ENCODE results near the gene ADAM12. TPM values are rescaled to one million over a fixed set of nuclear protein-coding genes. Genes with fewer than 3 reads are reported as not detected.
A peak's percentile ranks its signal among the peaks of the same experiment; 100 is the strongest.

The ADAM12 gene
- total and polyA plus RNA-seq, 2 experiments from 2014 or later = 0.13 to 0.87 TPM

DNA sequence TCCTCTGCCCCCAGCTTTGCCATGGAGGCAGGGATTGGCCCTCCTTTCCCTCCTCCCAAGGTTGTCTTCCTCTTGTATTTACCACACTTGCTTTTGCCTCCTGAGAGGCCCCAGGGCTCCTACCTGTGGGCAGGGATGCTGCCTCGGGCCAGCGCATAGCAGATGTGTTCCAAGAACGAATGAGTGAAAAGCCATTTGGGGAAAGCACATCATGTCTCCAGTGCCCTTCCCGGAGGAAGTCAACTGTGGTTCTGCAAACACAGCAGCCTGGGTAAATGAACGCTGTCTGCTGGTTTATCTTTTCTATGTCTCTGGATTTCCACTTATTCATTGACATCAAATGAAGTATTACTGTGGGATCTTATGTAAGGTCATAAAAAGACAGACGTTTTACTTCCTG lies 330.2 kb downstream of the ADAM12 start (continued):
- TF ChIP-seq, protein P1, sequence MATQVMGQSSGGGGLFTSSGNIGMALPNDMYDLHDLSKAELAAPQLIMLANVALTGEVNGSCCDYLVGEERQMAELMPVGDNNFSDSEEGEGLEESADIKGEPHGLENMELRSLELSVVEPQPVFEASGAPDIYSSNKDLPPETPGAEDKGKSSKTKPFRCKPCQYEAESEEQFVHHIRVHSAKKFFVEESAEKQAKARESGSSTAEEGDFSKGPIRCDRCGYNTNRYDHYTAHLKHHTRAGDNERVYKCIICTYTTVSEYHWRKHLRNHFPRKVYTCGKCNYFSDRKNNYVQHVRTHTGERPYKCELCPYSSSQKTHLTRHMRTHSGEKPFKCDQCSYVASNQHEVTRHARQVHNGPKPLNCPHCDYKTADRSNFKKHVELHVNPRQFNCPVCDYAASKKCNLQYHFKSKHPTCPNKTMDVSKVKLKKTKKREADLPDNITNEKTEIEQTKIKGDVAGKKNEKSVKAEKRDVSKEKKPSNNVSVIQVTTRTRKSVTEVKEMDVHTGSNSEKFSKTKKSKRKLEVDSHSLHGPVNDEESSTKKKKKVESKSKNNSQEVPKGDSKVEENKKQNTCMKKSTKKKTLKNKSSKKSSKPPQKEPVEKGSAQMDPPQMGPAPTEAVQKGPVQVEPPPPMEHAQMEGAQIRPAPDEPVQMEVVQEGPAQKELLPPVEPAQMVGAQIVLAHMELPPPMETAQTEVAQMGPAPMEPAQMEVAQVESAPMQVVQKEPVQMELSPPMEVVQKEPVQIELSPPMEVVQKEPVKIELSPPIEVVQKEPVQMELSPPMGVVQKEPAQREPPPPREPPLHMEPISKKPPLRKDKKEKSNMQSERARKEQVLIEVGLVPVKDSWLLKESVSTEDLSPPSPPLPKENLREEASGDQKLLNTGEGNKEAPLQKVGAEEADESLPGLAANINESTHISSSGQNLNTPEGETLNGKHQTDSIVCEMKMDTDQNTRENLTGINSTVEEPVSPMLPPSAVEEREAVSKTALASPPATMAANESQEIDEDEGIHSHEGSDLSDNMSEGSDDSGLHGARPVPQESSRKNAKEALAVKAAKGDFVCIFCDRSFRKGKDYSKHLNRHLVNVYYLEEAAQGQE (IDR thresholded peaks at IDR 0.05; ENCODE audit: unreplicated experiment) = no peak
- TF ChIP-seq, protein P2, sequence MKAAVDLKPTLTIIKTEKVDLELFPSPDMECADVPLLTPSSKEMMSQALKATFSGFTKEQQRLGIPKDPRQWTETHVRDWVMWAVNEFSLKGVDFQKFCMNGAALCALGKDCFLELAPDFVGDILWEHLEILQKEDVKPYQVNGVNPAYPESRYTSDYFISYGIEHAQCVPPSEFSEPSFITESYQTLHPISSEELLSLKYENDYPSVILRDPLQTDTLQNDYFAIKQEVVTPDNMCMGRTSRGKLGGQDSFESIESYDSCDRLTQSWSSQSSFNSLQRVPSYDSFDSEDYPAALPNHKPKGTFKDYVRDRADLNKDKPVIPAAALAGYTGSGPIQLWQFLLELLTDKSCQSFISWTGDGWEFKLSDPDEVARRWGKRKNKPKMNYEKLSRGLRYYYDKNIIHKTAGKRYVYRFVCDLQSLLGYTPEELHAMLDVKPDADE (IDR thresholded peaks at IDR 0.05) = no peak
- no peak for TF ChIP-seq JUNB (IDR thresholded peaks at IDR 0.05; ENCODE audit: unreplicated experiment)

DNA sequence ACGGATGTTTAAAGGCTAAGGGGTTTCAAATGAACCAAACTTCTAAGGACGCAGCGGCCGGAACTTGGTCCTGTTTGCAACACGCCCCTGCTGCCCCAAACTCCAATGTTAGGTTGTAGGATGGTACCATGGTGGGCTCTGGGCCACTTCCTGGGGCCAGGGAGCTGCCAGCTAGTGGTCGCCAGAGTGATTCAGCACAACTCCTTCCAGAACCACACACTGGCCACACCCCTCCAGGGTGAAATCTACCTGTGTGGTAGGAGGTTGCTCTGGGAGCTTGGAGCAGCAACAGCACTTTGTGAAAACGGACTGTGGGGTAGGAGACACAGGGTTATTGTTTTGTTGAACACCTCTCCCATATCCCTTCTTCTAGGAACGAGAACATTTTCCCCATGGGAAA lies 330.8 kb downstream of the ADAM12 start:
- no peaks in the 10 kb centered on the region; the same call in 2 of the 3 replicates for H3K36me3 Mint-ChIP-seq (ENCODE audit: low read depth)
- Histone ChIP-seq H3K36me3 (ENCODE audit: insufficient read depth) (no peaks in the 10 kb centered on the region), H3F3A (replicated peaks; ENCODE audit: low read depth) (no peaks in the 10 kb centered on the region), H2AFZ (no peak overlapping the region), H4K20me1 (replicated peaks; ENCODE audit: insufficient read depth) (no peaks in the 10 kb centered on the region), H3K4me3 (no peak overlapping the region), H3K79me2 (replicated peaks; ENCODE audit: insufficient read depth) (no peaks in the 10 kb centered on the region), H3K27me3 (ENCODE audit: insufficient read depth) (no peaks in the 10 kb centered on the region), H3K9me2 (ENCODE audit: insufficient read depth) (no peaks in the 10 kb centered on the region), H3K4me1 (ENCODE audit: insufficient read depth) (no peaks in the 10 kb centered on the region), H3K27ac (ENCODE audit: low read depth) (no peak overlapping the region), H3K4me2 (no peak overlapping the region)
- no peak overlapping the region for H3K4me3 Mint-ChIP-seq
- no peaks in the 10 kb centered on the region for H3K9me3 Mint-ChIP-seq
- peaks cover 2% of the 10 kb centered on the region for H3K27me3 Mint-ChIP-seq (ENCODE audit: insufficient read depth, low read depth, poor library complexity)
- peaks cover 9% of the 10 kb centered on the region; the same call in 2 of the 3 replicates for H3K4me1 Mint-ChIP-seq
- H3K27ac Mint-ChIP-seq = no peak overlapping the region
- DNase-seq (ENCODE audit: low spot score) (no peak), ATAC-seq (peak; percentile 46; the same call in 2 of the 3 replicates)
- TF ChIP-seq, protein P3, sequence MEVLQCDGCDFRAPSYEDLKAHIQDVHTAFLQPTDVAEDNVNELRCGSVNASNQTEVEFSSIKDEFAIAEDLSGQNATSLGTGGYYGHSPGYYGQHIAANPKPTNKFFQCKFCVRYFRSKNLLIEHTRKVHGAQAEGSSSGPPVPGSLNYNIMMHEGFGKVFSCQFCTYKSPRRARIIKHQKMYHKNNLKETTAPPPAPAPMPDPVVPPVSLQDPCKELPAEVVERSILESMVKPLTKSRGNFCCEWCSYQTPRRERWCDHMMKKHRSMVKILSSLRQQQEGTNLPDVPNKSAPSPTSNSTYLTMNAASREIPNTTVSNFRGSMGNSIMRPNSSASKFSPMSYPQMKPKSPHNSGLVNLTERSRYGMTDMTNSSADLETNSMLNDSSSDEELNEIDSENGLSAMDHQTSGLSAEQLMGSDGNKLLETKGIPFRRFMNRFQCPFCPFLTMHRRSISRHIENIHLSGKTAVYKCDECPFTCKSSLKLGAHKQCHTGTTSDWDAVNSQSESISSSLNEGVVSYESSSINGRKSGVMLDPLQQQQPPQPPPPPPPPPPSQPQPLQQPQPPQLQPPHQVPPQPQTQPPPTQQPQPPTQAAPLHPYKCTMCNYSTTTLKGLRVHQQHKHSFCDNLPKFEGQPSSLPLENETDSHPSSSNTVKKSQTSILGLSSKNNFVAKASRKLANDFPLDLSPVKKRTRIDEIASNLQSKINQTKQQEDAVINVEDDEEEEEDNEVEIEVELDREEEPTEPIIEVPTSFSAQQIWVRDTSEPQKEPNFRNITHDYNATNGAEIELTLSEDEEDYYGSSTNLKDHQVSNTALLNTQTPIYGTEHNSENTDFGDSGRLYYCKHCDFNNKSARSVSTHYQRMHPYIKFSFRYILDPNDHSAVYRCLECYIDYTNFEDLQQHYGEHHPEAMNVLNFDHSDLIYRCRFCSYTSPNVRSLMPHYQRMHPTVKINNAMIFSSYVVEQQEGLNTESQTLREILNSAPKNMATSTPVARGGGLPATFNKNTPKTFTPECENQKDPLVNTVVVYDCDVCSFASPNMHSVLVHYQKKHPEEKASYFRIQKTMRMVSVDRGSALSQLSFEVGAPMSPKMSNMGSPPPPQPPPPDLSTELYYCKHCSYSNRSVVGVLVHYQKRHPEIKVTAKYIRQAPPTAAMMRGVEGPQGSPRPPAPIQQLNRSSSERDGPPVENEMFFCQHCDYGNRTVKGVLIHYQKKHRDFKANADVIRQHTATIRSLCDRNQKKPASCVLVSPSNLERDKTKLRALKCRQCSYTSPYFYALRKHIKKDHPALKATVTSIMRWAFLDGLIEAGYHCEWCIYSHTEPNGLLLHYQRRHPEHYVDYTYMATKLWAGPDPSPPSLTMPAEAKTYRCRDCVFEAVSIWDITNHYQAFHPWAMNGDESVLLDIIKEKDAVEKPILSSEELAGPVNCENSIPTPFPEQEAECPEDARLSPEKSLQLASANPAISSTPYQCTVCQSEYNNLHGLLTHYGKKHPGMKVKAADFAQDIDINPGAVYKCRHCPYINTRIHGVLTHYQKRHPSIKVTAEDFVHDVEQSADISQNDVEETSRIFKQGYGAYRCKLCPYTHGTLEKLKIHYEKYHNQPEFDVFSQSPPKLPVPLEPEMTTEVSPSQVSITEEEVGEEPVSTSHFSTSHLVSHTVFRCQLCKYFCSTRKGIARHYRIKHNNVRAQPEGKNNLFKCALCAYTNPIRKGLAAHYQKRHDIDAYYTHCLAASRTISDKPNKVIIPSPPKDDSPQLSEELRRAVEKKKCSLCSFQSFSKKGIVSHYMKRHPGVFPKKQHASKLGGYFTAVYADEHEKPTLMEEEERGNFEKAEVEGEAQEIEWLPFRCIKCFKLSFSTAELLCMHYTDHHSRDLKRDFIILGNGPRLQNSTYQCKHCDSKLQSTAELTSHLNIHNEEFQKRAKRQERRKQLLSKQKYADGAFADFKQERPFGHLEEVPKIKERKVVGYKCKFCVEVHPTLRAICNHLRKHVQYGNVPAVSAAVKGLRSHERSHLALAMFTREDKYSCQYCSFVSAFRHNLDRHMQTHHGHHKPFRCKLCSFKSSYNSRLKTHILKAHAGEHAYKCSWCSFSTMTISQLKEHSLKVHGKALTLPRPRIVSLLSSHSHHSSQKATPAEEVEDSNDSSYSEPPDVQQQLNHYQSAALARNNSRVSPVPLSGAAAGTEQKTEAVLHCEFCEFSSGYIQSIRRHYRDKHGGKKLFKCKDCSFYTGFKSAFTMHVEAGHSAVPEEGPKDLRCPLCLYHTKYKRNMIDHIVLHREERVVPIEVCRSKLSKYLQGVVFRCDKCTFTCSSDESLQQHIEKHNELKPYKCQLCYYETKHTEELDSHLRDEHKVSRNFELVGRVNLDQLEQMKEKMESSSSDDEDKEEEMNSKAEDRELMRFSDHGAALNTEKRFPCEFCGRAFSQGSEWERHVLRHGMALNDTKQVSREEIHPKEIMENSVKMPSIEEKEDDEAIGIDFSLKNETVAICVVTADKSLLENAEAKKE (CRISPR knock-in tag; IDR thresholded peaks at IDR 0.05) = no peak
- TF ChIP-seq ZNF331 (CRISPR knock-in tag; IDR thresholded peaks at IDR 0.05; ENCODE audit: low read depth) (no peak), EZH2phosphoT487 (IDR thresholded peaks at IDR 0.05; ENCODE audit: unreplicated experiment) (no peak), JUNB (IDR thresholded peaks at IDR 0.05; ENCODE audit: unreplicated experiment) (no peak), ZNF114 (CRISPR knock-in tag; IDR thresholded peaks at IDR 0.05) (no peak), NANOG (IDR thresholded peaks at IDR 0.05; ENCODE audit: borderline replicate concordance) (no peak), EZH2 (IDR thresholded peaks at IDR 0.05; ENCODE audit: low read depth, unreplicated experiment) (no peak), CREB1 (CRISPR knock-in tag; IDR thresholded peaks at IDR 0.05; ENCODE audit: low read depth) (no peak)
- TF ChIP-seq, protein P2 (IDR thresholded peaks at IDR 0.05) = no peak
- TF ChIP-seq, protein P4, sequence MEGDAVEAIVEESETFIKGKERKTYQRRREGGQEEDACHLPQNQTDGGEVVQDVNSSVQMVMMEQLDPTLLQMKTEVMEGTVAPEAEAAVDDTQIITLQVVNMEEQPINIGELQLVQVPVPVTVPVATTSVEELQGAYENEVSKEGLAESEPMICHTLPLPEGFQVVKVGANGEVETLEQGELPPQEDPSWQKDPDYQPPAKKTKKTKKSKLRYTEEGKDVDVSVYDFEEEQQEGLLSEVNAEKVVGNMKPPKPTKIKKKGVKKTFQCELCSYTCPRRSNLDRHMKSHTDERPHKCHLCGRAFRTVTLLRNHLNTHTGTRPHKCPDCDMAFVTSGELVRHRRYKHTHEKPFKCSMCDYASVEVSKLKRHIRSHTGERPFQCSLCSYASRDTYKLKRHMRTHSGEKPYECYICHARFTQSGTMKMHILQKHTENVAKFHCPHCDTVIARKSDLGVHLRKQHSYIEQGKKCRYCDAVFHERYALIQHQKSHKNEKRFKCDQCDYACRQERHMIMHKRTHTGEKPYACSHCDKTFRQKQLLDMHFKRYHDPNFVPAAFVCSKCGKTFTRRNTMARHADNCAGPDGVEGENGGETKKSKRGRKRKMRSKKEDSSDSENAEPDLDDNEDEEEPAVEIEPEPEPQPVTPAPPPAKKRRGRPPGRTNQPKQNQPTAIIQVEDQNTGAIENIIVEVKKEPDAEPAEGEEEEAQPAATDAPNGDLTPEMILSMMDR (conservative IDR thresholded peaks at IDR 0.05; ENCODE audit: low read depth in 2 of 2) = no peak
